ENCODE data around the gene SYT9. TPM values are rescaled to one million over a fixed set of nuclear protein-coding genes. Genes with fewer than 3 reads are reported as not detected.

Gene SYT9
- polyA plus RNA-seq, 2 of the 4 experiments (the other 2 are of a cell fraction), result 0.10 TPM; not detected in 1

DNA sequence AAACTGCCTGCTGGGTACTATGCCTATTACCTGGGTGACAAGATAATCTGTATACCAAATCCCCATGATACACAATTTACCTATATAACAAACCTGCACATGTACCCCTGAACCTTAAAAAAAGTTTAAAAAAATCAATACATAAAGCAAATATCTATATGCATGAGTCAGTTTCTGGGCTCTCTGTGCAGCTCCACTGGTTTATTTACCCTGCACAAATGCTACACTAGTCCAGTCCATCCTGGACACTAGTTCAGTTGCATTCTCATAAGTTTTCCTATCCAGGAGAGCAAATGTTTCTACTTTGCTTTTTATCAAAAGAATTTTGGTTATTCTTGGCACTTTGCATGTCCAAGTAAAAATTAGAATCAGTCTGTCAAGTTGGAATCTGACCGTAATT, 133.8 kb downstream of the SYT9 start:
- H3K27ac ChIP-seq, result no peak overlapping the region
- WGBS (ENCODE audit: missing lambda C conversion rate), result 24% methylated on average over 1 of the region's 1 CpG
- ChIA-PET CTCF (no interaction called here), POLR2A (no interaction called here)
- FAIRE-seq (no peak), DNase-seq (ENCODE audit: low read depth in 1 of 2, low spot score in 1 of 2) (no peak), ATAC-seq (no peak)
- H3K9me3 ChIP-seq, result no peaks in the 10 kb centered on the region
- no peaks in the 10 kb centered on the region for H3K4me1 ChIP-seq
- H3K4me2 ChIP-seq, result no peak overlapping the region
- H3K4me3 ChIP-seq, result no peak overlapping the region
- TF ChIP-seq KDM5A (IDR thresholded peaks at IDR 0.05) (no peak), ESRRA (IDR thresholded peaks at IDR 0.05; ENCODE audit: borderline replicate concordance, low read length) (no peak), SMC3 (IDR thresholded peaks at IDR 0.05) (no peak), RAD21 (conservative IDR thresholded peaks at IDR 0.05 in 1 of 2, IDR thresholded peaks at IDR 0.05 in 1 of 2) (no peak), ZC3H11A (IDR thresholded peaks at IDR 0.05) (no peak)
- TF ChIP-seq, protein P1, sequence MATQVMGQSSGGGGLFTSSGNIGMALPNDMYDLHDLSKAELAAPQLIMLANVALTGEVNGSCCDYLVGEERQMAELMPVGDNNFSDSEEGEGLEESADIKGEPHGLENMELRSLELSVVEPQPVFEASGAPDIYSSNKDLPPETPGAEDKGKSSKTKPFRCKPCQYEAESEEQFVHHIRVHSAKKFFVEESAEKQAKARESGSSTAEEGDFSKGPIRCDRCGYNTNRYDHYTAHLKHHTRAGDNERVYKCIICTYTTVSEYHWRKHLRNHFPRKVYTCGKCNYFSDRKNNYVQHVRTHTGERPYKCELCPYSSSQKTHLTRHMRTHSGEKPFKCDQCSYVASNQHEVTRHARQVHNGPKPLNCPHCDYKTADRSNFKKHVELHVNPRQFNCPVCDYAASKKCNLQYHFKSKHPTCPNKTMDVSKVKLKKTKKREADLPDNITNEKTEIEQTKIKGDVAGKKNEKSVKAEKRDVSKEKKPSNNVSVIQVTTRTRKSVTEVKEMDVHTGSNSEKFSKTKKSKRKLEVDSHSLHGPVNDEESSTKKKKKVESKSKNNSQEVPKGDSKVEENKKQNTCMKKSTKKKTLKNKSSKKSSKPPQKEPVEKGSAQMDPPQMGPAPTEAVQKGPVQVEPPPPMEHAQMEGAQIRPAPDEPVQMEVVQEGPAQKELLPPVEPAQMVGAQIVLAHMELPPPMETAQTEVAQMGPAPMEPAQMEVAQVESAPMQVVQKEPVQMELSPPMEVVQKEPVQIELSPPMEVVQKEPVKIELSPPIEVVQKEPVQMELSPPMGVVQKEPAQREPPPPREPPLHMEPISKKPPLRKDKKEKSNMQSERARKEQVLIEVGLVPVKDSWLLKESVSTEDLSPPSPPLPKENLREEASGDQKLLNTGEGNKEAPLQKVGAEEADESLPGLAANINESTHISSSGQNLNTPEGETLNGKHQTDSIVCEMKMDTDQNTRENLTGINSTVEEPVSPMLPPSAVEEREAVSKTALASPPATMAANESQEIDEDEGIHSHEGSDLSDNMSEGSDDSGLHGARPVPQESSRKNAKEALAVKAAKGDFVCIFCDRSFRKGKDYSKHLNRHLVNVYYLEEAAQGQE (IDR thresholded peaks at IDR 0.05), result no peak

DNA sequence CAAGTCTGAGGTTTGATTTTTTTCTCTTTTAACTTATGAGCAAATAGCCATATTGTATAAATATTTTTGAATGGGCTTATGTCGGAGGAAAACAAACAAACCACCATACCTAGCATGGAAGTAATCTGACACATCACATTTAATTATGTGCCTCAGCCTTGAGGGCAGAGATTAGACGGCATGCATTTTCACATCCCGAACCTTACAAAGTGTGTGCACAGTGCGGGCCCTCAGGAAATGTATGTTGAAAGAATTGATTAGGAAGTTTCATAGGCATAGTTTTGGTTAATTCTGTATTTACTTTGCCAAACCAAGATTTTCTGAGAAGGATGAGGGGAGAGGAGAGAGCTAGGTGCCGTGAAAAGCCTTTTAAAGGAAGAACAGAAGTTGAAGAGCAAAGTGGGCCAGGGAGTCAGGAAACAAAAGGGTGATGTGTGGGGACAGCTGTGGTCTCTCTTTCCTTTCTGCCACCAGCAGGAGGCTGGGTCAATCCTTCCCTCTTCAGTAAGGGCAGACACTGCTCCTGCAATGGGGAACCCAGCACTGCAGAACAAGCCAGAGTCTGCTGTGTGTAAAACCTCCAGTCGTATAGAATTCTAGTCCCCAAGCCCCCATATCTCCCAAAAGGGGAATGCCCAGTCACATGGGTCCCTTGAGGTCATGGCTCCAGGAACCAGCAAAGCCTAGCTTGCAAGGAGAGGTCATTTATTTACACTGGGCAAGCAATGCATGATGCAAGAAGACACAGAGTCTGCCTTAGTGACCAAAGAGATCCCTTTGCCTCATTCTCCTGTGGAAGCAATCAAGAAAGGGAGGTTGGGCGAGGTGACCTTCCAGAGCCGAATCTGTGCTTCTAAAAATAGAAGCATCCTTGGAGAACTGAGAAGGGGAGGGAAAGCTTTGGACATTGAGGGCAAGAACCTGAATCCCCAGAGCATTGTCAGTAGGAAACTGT, 162.5 kb downstream of the SYT9 start:
- Histone ChIP-seq H3K4me1 (no peaks in the 10 kb centered on the region), H3K27ac (no peak overlapping the region), H3K4me2 (no peak overlapping the region), H3K9me3 (no peaks in the 10 kb centered on the region), H3K4me3 (no peak overlapping the region)
- TF ChIP-seq ZC3H11A (IDR thresholded peaks at IDR 0.05) (no peak), NFE2L2 (conservative IDR thresholded peaks at IDR 0.05; ENCODE audit: low read length) (no peak), MAZ (IDR thresholded peaks at IDR 0.05; ENCODE audit: borderline replicate concordance, low read depth, low read length) (no peak), MAFK (IDR thresholded peaks at IDR 0.05; ENCODE audit: partially characterized antibody) (no peak)
- FAIRE-seq (no peak), ATAC-seq (peak in 1 of 2 experiments; percentile 61; a peak in 2 of 6 replicates), DNase-seq (ENCODE audit: low read depth in 1 of 2, low spot score in 1 of 2) (no peak)
- 17% methylated on average over 8 of the region's 8 CpGs for WGBS (ENCODE audit: missing lambda C conversion rate)
- ChIA-PET POLR2A (no interaction called here), CTCF (interaction anchor here (1.2 to 1.3 kb wide), 3 partner anchors 28 to 271 kb away, joined by 3 to 7 read pairs (median 3); partner anchors contain the start of gene SYT9)

DNA sequence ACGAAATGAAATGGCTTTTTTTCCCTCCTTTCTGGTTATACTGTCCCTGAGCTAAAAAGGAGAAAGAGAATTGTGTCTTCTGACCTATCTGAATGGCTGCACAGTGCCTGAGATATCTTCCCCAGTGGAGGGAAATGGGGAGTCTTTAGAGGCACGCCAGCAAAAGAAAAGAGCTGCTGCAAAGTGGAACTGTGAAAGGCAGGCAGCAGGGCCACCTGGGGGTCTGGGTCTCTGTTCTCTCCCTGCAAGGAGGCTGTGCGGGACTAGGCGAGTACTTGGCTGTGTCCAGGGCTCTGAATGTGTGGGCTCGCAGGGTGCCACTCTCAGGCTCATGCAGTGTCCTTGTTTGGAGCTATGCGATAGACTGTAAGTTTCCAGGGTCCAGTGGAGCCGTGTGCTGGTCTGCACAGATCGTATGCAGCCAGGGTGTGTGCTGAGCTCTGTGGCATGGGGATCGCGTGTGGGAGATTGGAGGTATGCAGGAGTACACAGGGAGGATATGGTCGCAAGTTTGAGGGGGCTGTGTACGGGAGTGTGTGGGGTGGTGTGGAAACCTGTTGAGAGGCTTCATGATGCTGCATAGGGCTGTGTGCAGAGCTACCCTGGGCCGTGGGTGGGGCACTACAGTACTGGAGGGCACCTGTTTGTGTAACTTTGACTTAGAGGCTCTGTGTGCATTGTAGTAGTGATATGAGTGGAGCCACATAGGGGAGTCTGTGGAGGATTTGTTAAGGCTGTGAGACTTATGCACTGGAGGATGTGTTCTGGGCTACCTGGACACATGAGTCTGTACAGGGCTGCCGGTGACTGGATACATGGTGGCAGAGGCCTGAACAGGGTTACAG, 163.5 kb downstream of the SYT9 start:
- no peaks in the 10 kb centered on the region for H3K9me3 ChIP-seq
- WGBS (ENCODE audit: missing lambda C conversion rate), result 12% methylated on average over 14 of the region's 14 CpGs
- H3K4me3 ChIP-seq, result no peak overlapping the region
- no peak for FAIRE-seq
- DNase-seq (ENCODE audit: low read depth in 1 of 2, low spot score in 1 of 2), result no peak
- peak; percentile 49; a peak in 5 of 6 replicates for ATAC-seq
- no peaks in the 10 kb centered on the region for H3K4me1 ChIP-seq
- ChIA-PET CTCF (interaction anchor here (1.2 to 1.3 kb wide), 3 partner anchors 27 to 272 kb away, joined by 3 to 7 read pairs (median 3); partner anchors contain the start of gene SYT9), POLR2A (no interaction called here)
- no peak overlapping the region for H3K4me2 ChIP-seq
- TF ChIP-seq RFX5 (IDR thresholded peaks at IDR 0.05), result no peak
- no peak for TF ChIP-seq JUNB (IDR thresholded peaks at IDR 0.05)
- no peak for TF ChIP-seq HOXB13 (CRISPR knock-in tag; IDR thresholded peaks at IDR 0.05; ENCODE audit: low read depth)
- no peak for TF ChIP-seq CHD4 (IDR thresholded peaks at IDR 0.05; ENCODE audit: borderline replicate concordance)
- TF ChIP-seq CEBPB (IDR thresholded peaks at IDR 0.05), result no peak
- no peak for TF ChIP-seq FOXS1 (CRISPR knock-in tag; IDR thresholded peaks at IDR 0.05)
- TF ChIP-seq, protein P1 (IDR thresholded peaks at IDR 0.05), result no peak
- TF ChIP-seq, protein P2, sequence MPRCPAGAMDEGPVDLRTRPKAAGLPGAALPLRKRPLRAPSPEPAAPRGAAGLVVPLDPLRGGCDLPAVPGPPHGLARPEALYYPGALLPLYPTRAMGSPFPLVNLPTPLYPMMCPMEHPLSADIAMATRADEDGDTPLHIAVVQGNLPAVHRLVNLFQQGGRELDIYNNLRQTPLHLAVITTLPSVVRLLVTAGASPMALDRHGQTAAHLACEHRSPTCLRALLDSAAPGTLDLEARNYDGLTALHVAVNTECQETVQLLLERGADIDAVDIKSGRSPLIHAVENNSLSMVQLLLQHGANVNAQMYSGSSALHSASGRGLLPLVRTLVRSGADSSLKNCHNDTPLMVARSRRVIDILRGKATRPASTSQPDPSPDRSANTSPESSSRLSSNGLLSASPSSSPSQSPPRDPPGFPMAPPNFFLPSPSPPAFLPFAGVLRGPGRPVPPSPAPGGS (IDR thresholded peaks at IDR 0.05), result no peak
- no peak for TF ChIP-seq SMC3 (IDR thresholded peaks at IDR 0.05)
- TF ChIP-seq, protein P3, sequence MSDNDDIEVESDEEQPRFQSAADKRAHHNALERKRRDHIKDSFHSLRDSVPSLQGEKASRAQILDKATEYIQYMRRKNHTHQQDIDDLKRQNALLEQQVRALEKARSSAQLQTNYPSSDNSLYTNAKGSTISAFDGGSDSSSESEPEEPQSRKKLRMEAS (IDR thresholded peaks at IDR 0.05), result no peak
- no peak for TF ChIP-seq RCOR1 (IDR thresholded peaks at IDR 0.05; ENCODE audit: low read depth, low read length)
- TF ChIP-seq EHF (CRISPR knock-in tag; IDR thresholded peaks at IDR 0.05), result no peak
- no peak for TF ChIP-seq HEYL (CRISPR knock-in tag; IDR thresholded peaks at IDR 0.05)
- no peak for TF ChIP-seq POLR2AphosphoS2 (conservative IDR thresholded peaks at IDR 0.05; ENCODE audit: low read length)
- TF ChIP-seq ZFP36 (IDR thresholded peaks at IDR 0.05; ENCODE audit: borderline replicate concordance, partially characterized antibody), result no peak
- no peak for TF ChIP-seq ZC3H11A (IDR thresholded peaks at IDR 0.05)
- H3K27ac ChIP-seq, result no peak overlapping the region

Measured in A549 (cell line).